ENCODE data around the gene MOB1B.
"Not testable (repeated sequence)": the region's sequence is repeated elsewhere in the genome, so short reads cannot be mapped to it uniquely, and the experiment has no call there.

The MOB1B gene

GRCh38 chr4:70901984-70902576 is at the start of gene MOB1B:
MOB1B (plus strand) TSS chr4:70902369; CDS start chr4:70902537, 168 bp downstream.
- no peak for DNase-seq (ENCODE audit: low read depth)

- no peak for DNase-seq (ENCODE audit: low read depth)
Measured at GRCh38 chr4:70855464-70855863, 46.7 kb upstream of the MOB1B start.

GRCh38 chr4:70858454-70858853 is 43.7 kb upstream of the MOB1B start:
- no peak for DNase-seq (ENCODE audit: low read depth)

- DNase-seq (ENCODE audit: low read depth) = no peak
Measured at GRCh38 chr4:70859066-70859465, 43.1 kb upstream of the MOB1B start.

GRCh38 chr4:70863099-70863790 is 38.9 kb upstream of the MOB1B start:
- no peak for DNase-seq (ENCODE audit: low read depth)

GRCh38 chr4:70868778-70869177 is 33.4 kb upstream of the MOB1B start:
- DNase-seq (ENCODE audit: low read depth) = no peak

- no peak for DNase-seq (ENCODE audit: low read depth)
Measured at GRCh38 chr4:70873216-70873615, 29.0 kb upstream of the MOB1B start.

GRCh38 chr4:70874268-70875156 is 27.7 kb upstream of the MOB1B start:
- no peak for DNase-seq (ENCODE audit: low read depth)

GRCh38 chr4:70877556-70877955 is 24.6 kb upstream of the MOB1B start:
- no peak for DNase-seq (ENCODE audit: low read depth)

- DNase-seq (ENCODE audit: low read depth) = no peak
Measured at GRCh38 chr4:70880739-70881138, 21.4 kb upstream of the MOB1B start.

- DNase-seq (ENCODE audit: low read depth) = no peak
Measured at GRCh38 chr4:70885174-70885573, 17.0 kb upstream of the MOB1B start.

- DNase-seq (ENCODE audit: low read depth) = no peak
Measured at GRCh38 chr4:70892086-70892769, 9.9 kb upstream of the MOB1B start.

- no peak for DNase-seq (ENCODE audit: low read depth)
Measured at GRCh38 chr4:70893790-70894189, 8.4 kb upstream of the MOB1B start.

- no peak for DNase-seq (ENCODE audit: low read depth)
Measured at GRCh38 chr4:70895405-70895804, 6.8 kb upstream of the MOB1B start.

- DNase-seq (ENCODE audit: low read depth) = no peak
Measured at GRCh38 chr4:70895811-70896491, 6.2 kb upstream of the MOB1B start.

GRCh38 chr4:70898581-70898980 is 3.6 kb upstream of the MOB1B start:
- DNase-seq (ENCODE audit: low read depth) = not testable (repeated sequence)

- DNase-seq (ENCODE audit: low read depth) = no peak
Measured at GRCh38 chr4:70901607-70901983, 574 bp upstream of the MOB1B start.

GRCh38 chr4:70902577-70903290 is 565 bp downstream of the MOB1B start:
- DNase-seq (ENCODE audit: low read depth) = no peak

GRCh38 chr4:70903291-70903603 is 1.1 kb downstream of the MOB1B start:
- no peak for DNase-seq (ENCODE audit: low read depth)

- no peak for DNase-seq (ENCODE audit: low read depth)
Measured at GRCh38 chr4:70908993-70909556, 6.9 kb downstream of the MOB1B start.

GRCh38 chr4:70914000-70914399 is 11.8 kb downstream of the MOB1B start:
- DNase-seq (ENCODE audit: low read depth) = no peak

Measured in HS-5 (cell line).